GM18907 (cell line): Measurements from ENCODE around the gene CCDC183.

ENCODE experiments used
- ATAC-seq: cut with Tn5 transposase; IDR thresholded peaks from one replicate; pipeline ENCODE4 v1.9.1; 2021; ENCODE audit warnings: mild to moderate bottlenecking, moderate library complexity; ENCODE audit not compliant: unreplicated experiment

CCDC183 gene

DNA sequence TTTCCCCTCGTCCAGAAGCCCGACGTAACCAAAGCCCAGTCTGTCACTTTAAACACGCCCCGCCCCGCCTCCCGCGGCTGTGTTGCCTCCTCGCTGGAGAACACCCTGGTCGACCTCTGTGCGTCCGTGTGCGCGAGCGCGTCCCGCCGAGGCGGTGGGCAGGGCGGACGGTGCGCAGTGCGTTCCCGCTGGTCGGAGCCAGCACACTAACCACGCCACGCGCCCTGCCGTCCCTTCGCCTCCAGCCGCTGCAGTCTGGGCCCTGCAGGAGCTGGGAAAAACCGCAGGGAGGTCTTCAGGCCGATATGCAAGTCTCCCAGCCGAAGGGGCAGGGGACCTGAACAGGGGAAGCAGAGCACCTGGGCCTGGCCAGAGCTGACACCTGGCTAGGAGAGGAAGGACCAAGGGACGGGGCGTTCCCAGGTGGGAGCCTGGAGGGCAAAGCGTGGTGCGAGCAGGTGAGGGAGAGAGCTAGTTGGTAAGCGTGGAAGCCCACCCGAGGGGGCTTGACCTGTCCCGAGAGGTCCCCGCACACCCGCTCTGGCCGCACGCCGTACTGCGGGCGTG, 51.8 kb downstream of the CCDC183 start:
- no peak for ATAC-seq

DNA sequence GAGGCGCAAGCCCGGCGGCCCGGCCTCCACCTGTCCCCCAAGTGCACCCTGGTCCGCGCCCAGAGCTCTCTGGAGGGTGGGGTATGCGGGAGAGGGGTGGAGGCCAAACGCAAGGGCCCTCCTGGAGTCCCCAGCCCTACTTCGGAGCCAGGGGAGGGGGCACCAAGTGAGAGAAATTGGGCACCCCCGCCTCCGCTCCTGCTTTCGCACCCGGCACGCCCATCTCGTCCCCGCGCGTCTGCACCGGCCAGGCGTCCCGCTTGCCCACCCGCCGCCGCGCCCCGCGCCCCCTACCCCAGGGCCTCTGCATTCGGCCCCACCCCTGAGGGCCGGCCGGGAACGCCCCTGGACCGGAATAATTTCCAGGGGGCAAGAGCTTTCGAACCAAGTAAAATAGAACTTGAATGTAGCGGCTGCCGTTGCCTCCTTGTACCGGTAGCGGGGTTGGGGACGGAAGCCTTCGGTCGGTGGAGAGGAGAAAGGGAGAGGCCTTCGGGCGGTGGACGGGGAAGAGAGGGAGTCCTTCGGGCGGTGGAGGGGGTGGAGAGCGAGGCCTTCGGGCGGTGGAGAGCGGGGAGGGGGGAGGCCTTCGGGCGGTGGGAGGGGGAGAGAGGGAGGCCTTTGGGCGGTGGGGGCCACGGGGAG, 52.4 kb downstream of the CCDC183 start:
- no peak for ATAC-seq

DNA sequence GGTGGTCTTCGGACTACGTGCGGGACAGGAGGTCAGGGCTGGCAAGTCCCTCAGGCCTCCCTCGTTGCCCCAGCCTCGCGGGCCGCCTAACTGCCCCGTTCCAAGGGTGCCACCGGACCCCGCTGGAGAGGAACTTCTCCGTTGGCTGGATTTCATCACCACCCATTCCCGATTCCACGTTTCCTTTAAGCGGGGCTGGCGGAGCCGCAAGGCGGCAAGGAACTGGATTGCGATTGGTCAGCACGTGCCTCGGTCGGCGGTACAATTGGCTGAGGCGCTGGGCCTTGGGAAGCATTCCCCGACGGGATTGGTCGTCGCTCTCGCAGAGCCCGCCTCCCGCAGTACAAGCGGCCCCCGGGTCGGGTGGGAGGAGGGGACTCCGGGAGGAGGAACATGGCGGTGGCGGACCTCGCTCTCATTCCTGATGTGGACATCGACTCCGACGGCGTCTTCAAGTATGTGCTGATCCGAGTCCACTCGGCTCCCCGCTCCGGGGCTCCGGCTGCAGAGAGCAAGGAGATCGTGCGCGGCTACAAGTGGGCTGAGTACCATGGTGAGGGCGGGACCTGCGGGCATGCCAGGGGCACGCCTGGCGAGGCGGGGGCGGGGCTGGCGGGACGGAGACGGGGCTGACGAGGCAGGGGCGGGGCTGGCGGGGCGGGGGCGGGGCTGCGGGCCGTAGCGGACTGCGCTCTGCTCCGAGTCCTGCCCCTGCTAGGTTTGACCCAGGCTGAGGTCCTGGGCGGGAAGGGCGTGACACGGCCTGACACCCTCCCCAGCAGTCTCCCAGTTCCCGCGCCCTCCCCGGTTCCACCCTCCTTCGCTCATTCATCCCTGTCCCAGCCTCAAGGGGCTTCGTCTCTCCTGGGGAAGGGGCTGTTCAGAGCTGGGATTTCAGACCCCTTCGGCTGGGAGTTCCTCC, 53.2 kb downstream of the CCDC183 start, which contains the start of gene PHPT1:
Gene PHPT1, plus strand, starts transcription at position 372 of the 922 bp plus-strand sequence. Its CDS starts 22 bp downstream, at position 394.
- peak; percentile 79 for ATAC-seq

DNA sequence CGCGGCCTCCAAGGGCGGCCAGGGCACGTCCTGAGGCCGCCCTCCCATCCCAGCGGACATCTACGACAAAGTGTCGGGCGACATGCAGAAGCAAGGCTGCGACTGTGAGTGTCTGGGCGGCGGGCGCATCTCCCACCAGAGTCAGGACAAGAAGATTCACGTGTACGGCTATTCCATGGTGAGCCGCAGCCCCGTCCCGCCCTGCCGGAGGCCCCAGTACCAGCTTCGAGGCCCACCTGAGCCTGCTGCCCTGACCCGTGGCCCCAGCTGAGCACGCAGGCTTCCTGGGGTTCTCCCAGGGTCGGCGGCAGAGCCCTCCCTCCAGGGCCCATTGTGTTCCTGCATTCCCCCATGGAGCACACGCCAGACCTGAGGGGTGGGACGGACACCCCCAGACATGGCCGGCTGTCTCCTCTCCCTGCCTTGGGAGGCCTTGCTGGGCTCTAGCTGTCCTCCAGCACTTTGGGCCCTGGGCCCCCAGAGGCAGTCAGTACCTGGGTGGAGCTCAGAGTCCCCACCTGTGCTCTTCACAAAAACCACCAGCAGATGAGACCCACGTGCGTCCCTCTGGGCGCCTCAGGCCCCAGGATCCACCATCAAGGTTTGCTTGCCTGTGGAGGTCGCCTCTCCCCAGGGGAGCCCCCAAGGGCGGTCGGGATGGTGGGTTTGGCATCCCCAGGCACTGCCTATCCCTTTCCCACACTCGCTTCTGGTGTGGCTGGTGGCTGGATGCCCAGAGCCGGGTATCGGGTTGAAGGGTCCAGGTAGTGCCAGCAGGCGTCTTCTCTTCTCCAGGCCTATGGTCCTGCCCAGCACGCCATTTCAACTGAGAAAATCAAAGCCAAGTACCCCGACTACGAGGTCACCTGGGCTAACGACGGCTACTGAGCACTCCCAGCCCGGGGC, 54.1 kb downstream of the CCDC183 start:
- ATAC-seq, result no peak

DNA sequence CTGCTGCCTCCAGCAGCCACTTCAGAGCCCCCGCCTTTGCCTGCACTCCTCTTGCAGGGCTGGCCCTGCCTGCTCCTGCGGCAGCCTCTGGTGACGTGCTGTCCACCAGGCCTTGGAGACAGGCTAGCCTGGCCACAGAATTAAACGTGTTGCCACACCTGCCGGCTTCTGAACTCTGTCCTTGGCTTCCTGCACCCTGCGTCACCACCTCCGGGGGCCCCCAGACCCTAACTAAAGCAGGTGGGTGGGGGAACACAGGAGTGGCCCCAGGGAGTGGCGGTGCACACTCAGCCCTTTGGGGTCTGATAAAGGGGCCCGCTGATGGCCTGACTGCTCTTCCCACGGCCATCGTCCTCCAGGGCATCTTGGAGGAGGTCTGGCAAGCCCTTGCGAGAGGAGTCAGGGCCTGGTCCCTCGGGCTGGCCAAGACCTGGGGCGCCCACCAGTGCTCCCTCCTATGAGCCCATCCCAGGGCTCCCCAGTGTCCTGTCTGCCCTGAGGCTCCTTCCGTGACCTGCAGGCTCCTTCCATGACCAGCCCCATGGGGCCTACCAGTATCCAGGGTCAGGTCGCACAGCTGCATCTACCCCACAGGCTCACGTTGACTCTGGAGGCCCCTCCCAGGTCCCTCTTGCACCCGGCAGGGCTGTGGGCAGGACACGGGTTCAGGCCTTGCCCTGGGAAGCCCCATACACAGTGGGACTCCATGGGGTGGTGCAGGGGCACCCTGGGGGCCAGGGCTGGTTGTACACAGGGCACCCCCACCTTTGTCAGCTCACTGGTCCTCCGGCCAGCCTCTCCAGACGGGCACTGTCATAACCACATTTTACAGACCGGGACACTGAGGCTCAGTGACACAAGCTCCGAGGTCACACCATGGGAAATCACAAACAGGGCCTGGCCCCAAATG, 55.0 kb downstream of the CCDC183 start:
- no peak for ATAC-seq

DNA sequence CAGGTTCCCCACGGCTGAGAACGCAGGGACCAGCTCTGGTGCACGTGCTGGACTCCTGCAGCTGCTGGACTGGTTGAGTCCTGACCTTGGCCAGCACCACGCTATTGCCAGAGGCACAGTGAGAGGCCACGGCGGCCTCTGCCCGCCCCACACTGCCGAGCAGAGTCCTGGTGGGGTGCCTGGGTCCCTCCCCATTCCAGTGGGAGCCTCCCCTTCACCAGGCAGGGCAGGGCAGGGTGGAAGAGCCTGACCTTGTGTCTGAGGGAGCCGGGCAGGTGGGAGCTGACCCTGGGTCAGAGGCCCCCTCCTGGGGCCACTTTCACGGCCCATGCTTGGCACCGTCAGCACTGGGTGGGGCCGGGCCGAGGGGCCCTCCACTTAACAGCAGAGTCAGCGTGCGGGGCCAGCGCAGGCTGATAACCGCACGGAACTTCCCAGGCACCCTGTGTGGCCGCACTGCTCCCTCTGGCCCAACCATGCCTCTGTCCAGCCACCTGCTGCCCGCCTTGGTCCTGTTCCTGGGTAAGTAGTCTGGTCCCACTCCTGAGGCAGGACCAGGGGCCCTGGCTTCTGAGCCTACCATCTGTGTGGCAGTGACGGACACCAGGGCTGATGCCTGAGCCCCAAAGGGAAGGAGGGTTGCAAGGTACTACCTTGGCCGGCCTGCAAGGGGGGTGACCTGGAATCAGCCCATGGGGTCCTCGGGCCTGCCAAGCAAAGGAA, 56.0 kb downstream of the CCDC183 start, which contains the start of gene MAMDC4:
Gene MAMDC4, plus strand, starts transcription at position 406 of the 723 bp plus-strand sequence. Its CDS starts 71 bp downstream, at position 477.
- ATAC-seq, result no peak

DNA sequence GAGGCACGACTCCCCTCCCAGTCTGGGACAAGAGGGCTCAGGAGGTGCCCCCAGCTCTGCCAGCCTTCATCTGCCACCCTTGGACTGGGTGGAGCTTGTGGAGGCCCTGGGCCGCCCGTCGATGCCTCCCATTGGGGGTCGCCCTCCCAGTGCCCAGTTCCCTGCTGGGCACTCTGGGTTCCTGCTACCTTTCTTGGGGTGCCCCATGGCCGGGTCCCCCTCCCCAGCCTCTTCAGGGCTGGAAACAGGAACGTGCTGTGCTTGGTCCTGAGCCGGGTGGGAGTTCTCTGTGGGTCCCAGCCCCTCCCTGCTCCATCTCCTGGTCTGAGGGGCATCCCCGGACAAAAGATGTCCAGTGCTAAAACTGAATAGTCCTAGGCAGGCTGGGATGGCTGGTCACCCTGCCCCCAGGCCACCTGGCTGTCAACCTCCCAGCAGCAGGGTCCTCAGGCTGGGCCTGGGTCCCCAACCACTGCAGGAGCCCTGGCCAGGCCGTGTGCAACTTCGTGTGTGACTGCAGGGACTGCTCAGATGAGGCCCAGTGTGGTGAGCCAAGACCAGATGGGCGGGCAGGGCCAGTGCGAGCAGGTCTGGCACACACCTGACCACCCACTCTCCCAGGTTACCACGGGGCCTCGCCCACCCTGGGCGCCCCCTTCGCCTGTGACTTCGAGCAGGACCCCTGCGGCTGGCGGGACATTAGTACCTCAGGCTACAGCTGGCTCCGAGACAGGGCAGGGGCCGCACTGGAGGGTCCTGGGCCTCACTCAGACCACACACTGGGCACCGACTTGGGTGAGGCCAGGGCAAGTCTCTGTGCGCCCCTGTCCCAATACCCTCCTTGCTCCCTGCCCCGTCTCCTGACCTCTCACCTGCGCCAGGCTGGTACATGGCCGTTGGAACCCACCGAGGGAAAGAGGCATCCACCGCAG, 56.8 kb downstream of the CCDC183 start:
- ATAC-seq, result no peak

DNA sequence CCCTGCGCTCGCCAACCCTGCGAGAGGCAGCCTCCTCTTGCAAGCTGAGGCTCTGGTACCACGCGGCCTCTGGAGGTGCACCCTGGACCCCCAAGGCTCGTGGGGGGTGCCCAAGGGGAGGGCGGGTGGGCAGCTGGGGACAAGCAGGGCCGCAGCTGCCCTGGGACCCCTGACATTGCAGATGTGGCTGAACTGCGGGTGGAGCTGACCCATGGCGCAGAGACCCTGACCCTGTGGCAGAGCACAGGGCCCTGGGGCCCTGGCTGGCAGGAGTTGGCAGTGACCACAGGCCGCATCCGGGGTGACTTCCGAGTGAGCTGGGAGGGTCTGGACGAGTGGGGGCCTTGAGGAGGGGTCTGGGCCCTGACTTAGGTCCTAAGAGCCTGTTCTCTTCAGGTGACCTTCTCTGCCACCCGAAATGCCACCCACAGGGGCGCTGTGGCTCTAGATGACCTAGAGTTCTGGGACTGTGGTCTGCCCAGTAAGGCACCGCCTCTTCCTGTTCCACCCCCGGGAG, 57.5 kb downstream of the CCDC183 start:
- ATAC-seq, result no peak

DNA sequence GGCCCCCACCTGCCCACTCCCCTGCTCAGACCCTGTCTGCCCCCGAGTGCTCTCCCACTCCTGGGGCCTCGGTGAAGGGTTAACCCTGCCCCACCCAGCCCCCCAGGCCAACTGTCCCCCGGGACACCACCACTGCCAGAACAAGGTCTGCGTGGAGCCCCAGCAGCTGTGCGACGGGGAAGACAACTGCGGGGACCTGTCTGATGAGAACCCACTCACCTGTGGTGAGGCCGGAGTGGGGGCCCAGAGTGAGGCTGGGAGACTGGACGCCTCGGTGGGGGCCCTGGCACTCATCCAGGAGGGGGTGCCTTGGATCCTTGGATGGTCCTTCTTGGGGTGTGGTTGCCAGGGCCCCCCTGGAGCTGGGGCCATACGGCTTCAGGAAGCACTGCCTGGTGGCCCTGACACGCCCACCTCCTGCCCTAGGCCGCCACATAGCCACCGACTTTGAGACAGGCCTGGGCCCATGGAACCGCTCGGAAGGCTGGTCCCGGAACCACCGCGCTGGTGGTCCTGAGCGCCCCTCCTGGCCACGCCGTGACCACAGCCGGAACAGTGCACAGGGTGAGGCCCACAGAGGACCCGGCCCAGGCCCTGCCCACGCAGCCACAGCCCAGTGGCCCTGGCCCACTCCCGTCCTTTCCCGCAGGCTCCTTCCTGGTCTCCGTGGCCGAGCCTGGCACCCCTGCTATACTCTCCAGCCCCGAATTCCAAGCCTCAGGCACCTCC, 58.1 kb downstream of the CCDC183 start:
- ATAC-seq, result no peak

DNA sequence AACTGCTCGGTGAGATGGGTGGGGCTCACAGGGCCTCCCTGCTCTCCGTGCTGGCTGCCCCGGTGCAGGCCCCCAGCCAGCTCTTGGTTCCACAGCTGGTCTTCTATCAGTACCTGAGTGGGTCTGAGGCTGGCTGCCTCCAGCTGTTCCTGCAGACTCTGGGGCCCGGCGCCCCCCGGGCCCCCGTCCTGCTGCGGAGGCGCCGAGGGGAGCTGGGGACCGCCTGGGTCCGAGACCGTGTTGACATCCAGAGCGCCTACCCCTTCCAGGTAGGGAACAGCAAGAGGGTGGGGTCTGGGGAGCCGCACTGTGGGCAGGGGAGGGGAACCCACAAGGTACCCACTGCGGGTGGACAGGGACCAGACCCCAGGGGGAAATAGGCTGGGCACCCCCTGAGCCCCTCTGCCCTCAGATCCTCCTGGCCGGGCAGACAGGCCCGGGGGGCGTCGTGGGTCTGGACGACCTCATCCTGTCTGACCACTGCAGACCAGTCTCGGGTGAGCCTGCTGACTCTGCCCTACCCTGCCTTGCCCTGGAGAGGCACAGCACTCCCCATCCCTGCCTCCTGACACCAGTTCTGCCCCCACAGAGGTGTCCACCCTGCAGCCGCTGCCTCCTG, 58.8 kb downstream of the CCDC183 start:
- no peak for ATAC-seq

DNA sequence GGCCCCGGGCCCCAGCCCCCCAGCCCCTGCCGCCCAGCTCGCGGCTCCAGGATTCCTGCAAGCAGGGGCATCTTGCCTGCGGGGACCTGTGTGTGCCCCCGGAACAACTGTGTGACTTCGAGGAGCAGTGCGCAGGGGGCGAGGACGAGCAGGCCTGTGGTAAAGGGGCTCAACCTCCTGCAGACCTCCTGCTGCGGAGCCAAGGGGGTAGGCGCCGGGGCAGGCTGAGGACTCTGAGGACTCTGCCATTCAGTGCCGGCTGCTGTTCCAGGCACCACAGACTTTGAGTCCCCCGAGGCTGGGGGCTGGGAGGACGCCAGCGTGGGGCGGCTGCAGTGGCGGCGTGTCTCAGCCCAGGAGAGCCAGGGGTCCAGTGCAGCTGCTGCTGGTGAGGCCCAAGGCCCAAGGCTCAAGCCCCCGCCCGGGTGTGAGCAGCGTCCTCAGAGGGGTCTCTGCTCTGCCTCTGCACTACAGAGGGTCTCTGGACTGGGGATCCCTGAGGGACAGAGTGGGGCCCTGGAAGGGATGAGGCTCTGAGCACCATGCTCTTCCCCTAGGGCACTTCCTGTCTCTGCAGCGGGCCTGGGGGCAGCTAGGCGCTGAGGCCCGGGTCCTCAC, 59.4 kb downstream of the CCDC183 start:
- ATAC-seq, result no peak

DNA sequence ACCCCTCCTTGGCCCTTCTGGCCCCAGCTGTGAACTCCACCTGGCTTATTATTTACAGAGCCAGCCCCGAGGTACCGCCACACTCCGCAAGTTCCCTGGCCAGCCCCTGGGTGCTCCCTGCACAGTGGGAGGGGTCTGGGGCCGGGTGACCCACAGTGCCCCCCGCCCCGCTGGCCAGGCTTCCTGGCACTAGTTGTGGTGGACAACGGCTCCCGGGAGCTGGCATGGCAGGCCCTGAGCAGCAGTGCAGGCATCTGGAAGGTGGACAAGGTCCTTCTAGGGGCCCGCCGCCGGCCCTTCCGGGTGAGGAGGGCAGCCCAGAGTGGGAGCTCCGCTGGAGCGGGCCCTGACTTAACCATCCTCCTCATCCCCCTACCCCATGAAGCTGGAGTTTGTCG, 59.9 kb downstream of the CCDC183 start:
- ATAC-seq, result no peak

DNA sequence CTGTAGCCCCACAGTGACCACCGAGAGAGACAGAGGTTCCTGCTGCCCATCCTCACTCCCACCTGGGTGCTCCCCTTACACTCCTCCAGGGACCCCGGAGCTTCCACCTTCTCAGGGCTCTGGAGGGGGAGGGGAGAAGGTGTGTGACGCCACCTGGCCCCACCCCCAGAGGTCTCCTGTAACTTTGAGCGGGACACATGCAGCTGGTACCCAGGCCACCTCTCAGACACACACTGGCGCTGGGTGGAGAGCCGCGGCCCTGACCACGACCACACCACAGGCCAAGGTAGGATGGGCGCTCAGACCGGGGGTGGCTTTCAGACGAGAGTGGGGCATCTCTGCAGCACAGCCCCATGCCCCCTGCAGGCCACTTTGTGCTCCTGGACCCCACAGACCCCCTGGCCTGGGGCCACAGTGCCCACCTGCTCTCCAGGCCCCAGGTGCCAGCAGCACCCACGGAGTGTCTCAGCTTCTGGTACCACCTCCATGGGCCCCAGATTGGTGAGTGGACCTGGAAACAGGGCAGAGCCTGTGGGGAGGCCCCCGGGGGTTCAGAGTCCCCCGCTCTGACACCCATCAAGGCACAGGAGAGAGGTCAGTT, 60.5 kb downstream of the CCDC183 start:
- ATAC-seq, result no peak

DNA sequence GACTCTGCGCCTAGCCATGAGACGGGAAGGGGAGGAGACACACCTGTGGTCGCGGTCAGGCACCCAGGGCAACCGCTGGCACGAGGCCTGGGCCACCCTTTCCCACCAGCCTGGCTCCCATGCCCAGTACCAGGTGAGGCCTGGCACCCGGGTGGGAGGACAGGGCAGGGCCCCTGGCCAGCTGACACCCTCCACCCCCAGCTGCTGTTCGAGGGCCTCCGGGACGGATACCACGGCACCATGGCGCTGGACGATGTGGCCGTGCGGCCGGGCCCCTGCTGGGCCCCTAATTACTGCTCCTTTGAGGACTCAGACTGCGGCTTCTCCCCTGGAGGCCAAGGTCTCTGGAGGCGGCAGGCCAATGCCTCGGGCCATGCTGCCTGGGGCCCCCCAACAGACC, 61.0 kb downstream of the CCDC183 start:
- ATAC-seq, result no peak
